GM23338 (cell line): ENCODE results near the gene ASAP2. TPM values are rescaled to one million over a fixed set of nuclear protein-coding genes. Genes with fewer than 3 reads are reported as not detected.

Experiments
- ATAC-seq: fragments of 200-7000 bp; cut with Tn5 transposase; 3 replicates; pipeline ENCODE4 v1.9.1; 2020
- DNase-seq: peaks from one replicate; pipeline ENCODE4 v3.0.0-alpha.2; 2015; ENCODE audit warnings: low spot score
- H2AFZ ChIP-seq: fragments of 200-600 bp; sonication (generic); 2 replicates; pipeline ENCODE4 v1.8.0; 2016; ENCODE audit warnings: antibody characterized with exemption, mild to moderate bottlenecking, moderate library complexity
- H3F3A ChIP-seq: fragments of 200-600 bp; sonication (generic); replicated peaks from 2 replicates; pipeline ENCODE4 v1.8.0; 2017; ENCODE audit warnings: antibody characterized with exemption, mixed run types, low read depth
- H3K27ac ChIP-seq: fragments of 200-600 bp; sonication (generic); 2 replicates; pipeline ENCODE4 v1.6.1; 2016; ENCODE audit warnings: low read depth
- H3K27me3 ChIP-seq: fragments of 200-600 bp; sonication (generic); 2 replicates; pipeline ENCODE4 v1.8.0; 2016; ENCODE audit warnings: mild to moderate bottlenecking, mixed run types, moderate library complexity; ENCODE audit not compliant: insufficient read depth
- H3K36me3 ChIP-seq: fragments of 200-600 bp; sonication (generic); 2 replicates; pipeline ENCODE4 v1.8.0; 2016; ENCODE audit warnings: mild to moderate bottlenecking; ENCODE audit not compliant: insufficient read depth
- H3K4me1 ChIP-seq: fragments of 200-600 bp; sonication (generic); 2 replicates; pipeline ENCODE4 v1.8.0; 2016; ENCODE audit warnings: mild to moderate bottlenecking, moderate library complexity; ENCODE audit not compliant: insufficient read depth
- H3K4me2 ChIP-seq: fragments of 200-600 bp; sonication (generic); 2 replicates; pipeline ENCODE4 v1.7.1; 2017; ENCODE audit warnings: mixed run types
- H3K4me3 ChIP-seq: fragments of 200-600 bp; sonication (generic); 2 replicates; pipeline ENCODE4 v1.6.1; 2016; ENCODE audit warnings: mixed run types
- H3K79me2 ChIP-seq: fragments of 200-600 bp; sonication (generic); replicated peaks from 2 replicates; pipeline ENCODE4 v1.8.0; 2017; ENCODE audit warnings: mild to moderate bottlenecking; ENCODE audit not compliant: insufficient read depth
- H3K9me2 ChIP-seq: fragments of 200-600 bp; sonication (generic); 2 replicates; pipeline ENCODE4 v1.8.0; 2017; ENCODE audit not compliant: insufficient read depth
- H4K20me1 ChIP-seq: fragments of 200-600 bp; sonication (generic); replicated peaks from 2 replicates; pipeline ENCODE4 v1.8.0; 2017; ENCODE audit warnings: mild to moderate bottlenecking; ENCODE audit not compliant: insufficient read depth
- H3K27ac Mint-ChIP-seq: 2 replicates; pipeline ENCODE4 v1.8.0; 2020; ENCODE audit warnings: inconsistent platforms, mild to moderate bottlenecking, moderate library complexity, mixed read lengths
- H3K27me3 Mint-ChIP-seq: 3 replicates; pipeline ENCODE4 v1.8.0; 2022; ENCODE audit warnings: low read depth, mild to moderate bottlenecking, moderate library complexity, mixed read lengths, inconsistent platforms; ENCODE audit not compliant: insufficient read depth, poor library complexity
- H3K36me3 Mint-ChIP-seq: 3 replicates; pipeline ENCODE4 v1.8.0; 2021; ENCODE audit warnings: low read depth, mild to moderate bottlenecking, inconsistent platforms, moderate library complexity, mixed read lengths
- H3K4me1 Mint-ChIP-seq: 3 replicates; pipeline ENCODE4 v1.8.0; 2020; ENCODE audit warnings: mild to moderate bottlenecking, inconsistent platforms, mixed read lengths
- H3K4me3 Mint-ChIP-seq: 3 replicates; pipeline ENCODE4 v1.8.0; 2021; ENCODE audit warnings: moderate library complexity, mild to moderate bottlenecking, inconsistent platforms, mixed read lengths
- H3K9me3 Mint-ChIP-seq: 3 replicates; pipeline ENCODE4 v1.8.0; 2020; ENCODE audit warnings: moderate library complexity, mild to moderate bottlenecking, inconsistent platforms, mixed read lengths
- CREB1 ChIP-seq: fragments of 250-450 bp; sonication (Bioruptor Pico); IDR thresholded peaks from 2 replicates; pipeline ENCODE4 v1.5.0; 2020; ENCODE audit warnings: low read depth, mild to moderate bottlenecking, moderate library complexity
- ETS1 ChIP-seq: IDR thresholded peaks from 2 replicates; pipeline ENCODE4 v1.6.1; 2016; ENCODE audit warnings: antibody characterized with exemption
- EZH2 ChIP-seq: fragments of 200-600 bp; sonication (generic); IDR thresholded peaks from one replicate; pipeline ENCODE4 v1.8.0; 2017; ENCODE audit warnings: antibody characterized with exemption, mild to moderate bottlenecking, low read depth; ENCODE audit not compliant: unreplicated experiment
- NANOG ChIP-seq: IDR thresholded peaks from 2 replicates; pipeline ENCODE4 v1.6.1; 2016; ENCODE audit warnings: antibody characterized with exemption, borderline replicate concordance
- STAT1 ChIP-seq: IDR thresholded peaks from one replicate; pipeline ENCODE4 v1.6.1; 2016; ENCODE audit warnings: antibody characterized with exemption; ENCODE audit not compliant: unreplicated experiment
- ZNF114 ChIP-seq: fragments of 250-450 bp; sonication (Bioruptor Pico); IDR thresholded peaks from 2 replicates; pipeline ENCODE4 v1.5.0; 2020; ENCODE audit warnings: mild to moderate bottlenecking, moderate library complexity
- ZNF331 ChIP-seq: fragments of 250-450 bp; sonication (Bioruptor Pico); IDR thresholded peaks from 2 replicates; pipeline ENCODE4 v1.5.0; 2020; ENCODE audit warnings: low read depth, mild to moderate bottlenecking, moderate library complexity
- polyA plus RNA-seq: library from polyadenylated mRNA; unstranded; fragments of >200 nt; fragmentation: Nextera tagmentation; extraction: Ambion mirVana; gene quantifications from 2 replicates; pipeline ENCODE4 v1.2.1, GENCODE V29; 2016
- total RNA-seq: library from RNA; depleted of rRNA; stranded (reverse); fragments of >200 nt; shearing (Covaris generic); gene quantifications from 2 replicates; pipeline ENCODE4 v1.2.3, GENCODE V29; 2014
- TF ChIP-seq, protein P1 (sequence below), 2 experiments: fragments of 200-600 bp in 1 of 2; sonication (generic) in 1 of 2; conservative IDR thresholded peaks; 2 replicates each; pipeline versions ENCODE4 v1.5.1 to v1.6.1; 2016 to 2017; ENCODE audit warnings: antibody characterized with exemption in 2 of 2, low read depth in 2 of 2, mild to moderate bottlenecking in 2 of 2, moderate library complexity in 1 of 2
- TF ChIP-seq, protein P2 (sequence below): IDR thresholded peaks from one replicate; pipeline ENCODE4 v1.6.1; 2018; ENCODE audit warnings: antibody characterized with exemption; ENCODE audit not compliant: unreplicated experiment
- TF ChIP-seq, protein P3 (sequence below): fragments of 250-450 bp; sonication (Bioruptor Pico); IDR thresholded peaks from 2 replicates; pipeline ENCODE4 v1.5.0; 2020; ENCODE audit warnings: mild to moderate bottlenecking, moderate library complexity

Gene ASAP2
- total and polyA plus RNA-seq, 2 experiments from 2014 or later, result 2.6 to 15.6 TPM

- Mint-ChIP-seq H3K36me3 (peaks cover 9% of the 10 kb centered on the region; the same call in 1 of the 3 replicates), H3K27ac (no peak overlapping the region), H3K9me3 (no peaks in the 10 kb centered on the region), H3K27me3 (peaks cover 5% of the 10 kb centered on the region), H3K4me1 (peaks cover 14% of the 10 kb centered on the region), H3K4me3 (no peak overlapping the region)
- Histone ChIP-seq H3K4me2 (no peak overlapping the region), H2AFZ (no peak overlapping the region), H4K20me1 (no peaks in the 10 kb centered on the region; the same call in 1 of the 2 replicates), H3K4me3 (no peak overlapping the region), H3K9me2 (no peaks in the 10 kb centered on the region), H3K36me3 (no peaks in the 10 kb centered on the region), H3K27ac (no peak overlapping the region), H3K27me3 (no peaks in the 10 kb centered on the region), H3K79me2 (no peaks in the 10 kb centered on the region), H3F3A (no peaks in the 10 kb centered on the region), H3K4me1 (peaks cover 11% of the 10 kb centered on the region)
- DNase-seq, result no peak
- ATAC-seq, result no peak
- TF ChIP-seq EZH2 (no peak), ZNF114 (no peak), NANOG (no peak), ETS1 (no peak), ZNF331 (CRISPR knock-in tag) (no peak), STAT1 (no peak), CREB1 (CRISPR knock-in tag) (no peak)
- TF ChIP-seq, protein P1, sequence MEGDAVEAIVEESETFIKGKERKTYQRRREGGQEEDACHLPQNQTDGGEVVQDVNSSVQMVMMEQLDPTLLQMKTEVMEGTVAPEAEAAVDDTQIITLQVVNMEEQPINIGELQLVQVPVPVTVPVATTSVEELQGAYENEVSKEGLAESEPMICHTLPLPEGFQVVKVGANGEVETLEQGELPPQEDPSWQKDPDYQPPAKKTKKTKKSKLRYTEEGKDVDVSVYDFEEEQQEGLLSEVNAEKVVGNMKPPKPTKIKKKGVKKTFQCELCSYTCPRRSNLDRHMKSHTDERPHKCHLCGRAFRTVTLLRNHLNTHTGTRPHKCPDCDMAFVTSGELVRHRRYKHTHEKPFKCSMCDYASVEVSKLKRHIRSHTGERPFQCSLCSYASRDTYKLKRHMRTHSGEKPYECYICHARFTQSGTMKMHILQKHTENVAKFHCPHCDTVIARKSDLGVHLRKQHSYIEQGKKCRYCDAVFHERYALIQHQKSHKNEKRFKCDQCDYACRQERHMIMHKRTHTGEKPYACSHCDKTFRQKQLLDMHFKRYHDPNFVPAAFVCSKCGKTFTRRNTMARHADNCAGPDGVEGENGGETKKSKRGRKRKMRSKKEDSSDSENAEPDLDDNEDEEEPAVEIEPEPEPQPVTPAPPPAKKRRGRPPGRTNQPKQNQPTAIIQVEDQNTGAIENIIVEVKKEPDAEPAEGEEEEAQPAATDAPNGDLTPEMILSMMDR (conservative IDR thresholded peaks at IDR 0.05; ENCODE audit: low read depth in 2 of 2), result no peak
- TF ChIP-seq, protein P2, sequence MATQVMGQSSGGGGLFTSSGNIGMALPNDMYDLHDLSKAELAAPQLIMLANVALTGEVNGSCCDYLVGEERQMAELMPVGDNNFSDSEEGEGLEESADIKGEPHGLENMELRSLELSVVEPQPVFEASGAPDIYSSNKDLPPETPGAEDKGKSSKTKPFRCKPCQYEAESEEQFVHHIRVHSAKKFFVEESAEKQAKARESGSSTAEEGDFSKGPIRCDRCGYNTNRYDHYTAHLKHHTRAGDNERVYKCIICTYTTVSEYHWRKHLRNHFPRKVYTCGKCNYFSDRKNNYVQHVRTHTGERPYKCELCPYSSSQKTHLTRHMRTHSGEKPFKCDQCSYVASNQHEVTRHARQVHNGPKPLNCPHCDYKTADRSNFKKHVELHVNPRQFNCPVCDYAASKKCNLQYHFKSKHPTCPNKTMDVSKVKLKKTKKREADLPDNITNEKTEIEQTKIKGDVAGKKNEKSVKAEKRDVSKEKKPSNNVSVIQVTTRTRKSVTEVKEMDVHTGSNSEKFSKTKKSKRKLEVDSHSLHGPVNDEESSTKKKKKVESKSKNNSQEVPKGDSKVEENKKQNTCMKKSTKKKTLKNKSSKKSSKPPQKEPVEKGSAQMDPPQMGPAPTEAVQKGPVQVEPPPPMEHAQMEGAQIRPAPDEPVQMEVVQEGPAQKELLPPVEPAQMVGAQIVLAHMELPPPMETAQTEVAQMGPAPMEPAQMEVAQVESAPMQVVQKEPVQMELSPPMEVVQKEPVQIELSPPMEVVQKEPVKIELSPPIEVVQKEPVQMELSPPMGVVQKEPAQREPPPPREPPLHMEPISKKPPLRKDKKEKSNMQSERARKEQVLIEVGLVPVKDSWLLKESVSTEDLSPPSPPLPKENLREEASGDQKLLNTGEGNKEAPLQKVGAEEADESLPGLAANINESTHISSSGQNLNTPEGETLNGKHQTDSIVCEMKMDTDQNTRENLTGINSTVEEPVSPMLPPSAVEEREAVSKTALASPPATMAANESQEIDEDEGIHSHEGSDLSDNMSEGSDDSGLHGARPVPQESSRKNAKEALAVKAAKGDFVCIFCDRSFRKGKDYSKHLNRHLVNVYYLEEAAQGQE, result no peak
- TF ChIP-seq, protein P3, sequence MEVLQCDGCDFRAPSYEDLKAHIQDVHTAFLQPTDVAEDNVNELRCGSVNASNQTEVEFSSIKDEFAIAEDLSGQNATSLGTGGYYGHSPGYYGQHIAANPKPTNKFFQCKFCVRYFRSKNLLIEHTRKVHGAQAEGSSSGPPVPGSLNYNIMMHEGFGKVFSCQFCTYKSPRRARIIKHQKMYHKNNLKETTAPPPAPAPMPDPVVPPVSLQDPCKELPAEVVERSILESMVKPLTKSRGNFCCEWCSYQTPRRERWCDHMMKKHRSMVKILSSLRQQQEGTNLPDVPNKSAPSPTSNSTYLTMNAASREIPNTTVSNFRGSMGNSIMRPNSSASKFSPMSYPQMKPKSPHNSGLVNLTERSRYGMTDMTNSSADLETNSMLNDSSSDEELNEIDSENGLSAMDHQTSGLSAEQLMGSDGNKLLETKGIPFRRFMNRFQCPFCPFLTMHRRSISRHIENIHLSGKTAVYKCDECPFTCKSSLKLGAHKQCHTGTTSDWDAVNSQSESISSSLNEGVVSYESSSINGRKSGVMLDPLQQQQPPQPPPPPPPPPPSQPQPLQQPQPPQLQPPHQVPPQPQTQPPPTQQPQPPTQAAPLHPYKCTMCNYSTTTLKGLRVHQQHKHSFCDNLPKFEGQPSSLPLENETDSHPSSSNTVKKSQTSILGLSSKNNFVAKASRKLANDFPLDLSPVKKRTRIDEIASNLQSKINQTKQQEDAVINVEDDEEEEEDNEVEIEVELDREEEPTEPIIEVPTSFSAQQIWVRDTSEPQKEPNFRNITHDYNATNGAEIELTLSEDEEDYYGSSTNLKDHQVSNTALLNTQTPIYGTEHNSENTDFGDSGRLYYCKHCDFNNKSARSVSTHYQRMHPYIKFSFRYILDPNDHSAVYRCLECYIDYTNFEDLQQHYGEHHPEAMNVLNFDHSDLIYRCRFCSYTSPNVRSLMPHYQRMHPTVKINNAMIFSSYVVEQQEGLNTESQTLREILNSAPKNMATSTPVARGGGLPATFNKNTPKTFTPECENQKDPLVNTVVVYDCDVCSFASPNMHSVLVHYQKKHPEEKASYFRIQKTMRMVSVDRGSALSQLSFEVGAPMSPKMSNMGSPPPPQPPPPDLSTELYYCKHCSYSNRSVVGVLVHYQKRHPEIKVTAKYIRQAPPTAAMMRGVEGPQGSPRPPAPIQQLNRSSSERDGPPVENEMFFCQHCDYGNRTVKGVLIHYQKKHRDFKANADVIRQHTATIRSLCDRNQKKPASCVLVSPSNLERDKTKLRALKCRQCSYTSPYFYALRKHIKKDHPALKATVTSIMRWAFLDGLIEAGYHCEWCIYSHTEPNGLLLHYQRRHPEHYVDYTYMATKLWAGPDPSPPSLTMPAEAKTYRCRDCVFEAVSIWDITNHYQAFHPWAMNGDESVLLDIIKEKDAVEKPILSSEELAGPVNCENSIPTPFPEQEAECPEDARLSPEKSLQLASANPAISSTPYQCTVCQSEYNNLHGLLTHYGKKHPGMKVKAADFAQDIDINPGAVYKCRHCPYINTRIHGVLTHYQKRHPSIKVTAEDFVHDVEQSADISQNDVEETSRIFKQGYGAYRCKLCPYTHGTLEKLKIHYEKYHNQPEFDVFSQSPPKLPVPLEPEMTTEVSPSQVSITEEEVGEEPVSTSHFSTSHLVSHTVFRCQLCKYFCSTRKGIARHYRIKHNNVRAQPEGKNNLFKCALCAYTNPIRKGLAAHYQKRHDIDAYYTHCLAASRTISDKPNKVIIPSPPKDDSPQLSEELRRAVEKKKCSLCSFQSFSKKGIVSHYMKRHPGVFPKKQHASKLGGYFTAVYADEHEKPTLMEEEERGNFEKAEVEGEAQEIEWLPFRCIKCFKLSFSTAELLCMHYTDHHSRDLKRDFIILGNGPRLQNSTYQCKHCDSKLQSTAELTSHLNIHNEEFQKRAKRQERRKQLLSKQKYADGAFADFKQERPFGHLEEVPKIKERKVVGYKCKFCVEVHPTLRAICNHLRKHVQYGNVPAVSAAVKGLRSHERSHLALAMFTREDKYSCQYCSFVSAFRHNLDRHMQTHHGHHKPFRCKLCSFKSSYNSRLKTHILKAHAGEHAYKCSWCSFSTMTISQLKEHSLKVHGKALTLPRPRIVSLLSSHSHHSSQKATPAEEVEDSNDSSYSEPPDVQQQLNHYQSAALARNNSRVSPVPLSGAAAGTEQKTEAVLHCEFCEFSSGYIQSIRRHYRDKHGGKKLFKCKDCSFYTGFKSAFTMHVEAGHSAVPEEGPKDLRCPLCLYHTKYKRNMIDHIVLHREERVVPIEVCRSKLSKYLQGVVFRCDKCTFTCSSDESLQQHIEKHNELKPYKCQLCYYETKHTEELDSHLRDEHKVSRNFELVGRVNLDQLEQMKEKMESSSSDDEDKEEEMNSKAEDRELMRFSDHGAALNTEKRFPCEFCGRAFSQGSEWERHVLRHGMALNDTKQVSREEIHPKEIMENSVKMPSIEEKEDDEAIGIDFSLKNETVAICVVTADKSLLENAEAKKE (CRISPR knock-in tag), result no peak
Measured at GRCh38 chr2:9330612-9331270, 124.1 kb downstream of the ASAP2 start.
